GM19455 (cell line): ENCODE data around the gene LGR4.

Experiments
- ATAC-seq: cut with Tn5 transposase; IDR thresholded peaks from one replicate; pipeline ENCODE4 v1.9.1; 2021; ENCODE audit not compliant: unreplicated experiment

Gene LGR4

DNA sequence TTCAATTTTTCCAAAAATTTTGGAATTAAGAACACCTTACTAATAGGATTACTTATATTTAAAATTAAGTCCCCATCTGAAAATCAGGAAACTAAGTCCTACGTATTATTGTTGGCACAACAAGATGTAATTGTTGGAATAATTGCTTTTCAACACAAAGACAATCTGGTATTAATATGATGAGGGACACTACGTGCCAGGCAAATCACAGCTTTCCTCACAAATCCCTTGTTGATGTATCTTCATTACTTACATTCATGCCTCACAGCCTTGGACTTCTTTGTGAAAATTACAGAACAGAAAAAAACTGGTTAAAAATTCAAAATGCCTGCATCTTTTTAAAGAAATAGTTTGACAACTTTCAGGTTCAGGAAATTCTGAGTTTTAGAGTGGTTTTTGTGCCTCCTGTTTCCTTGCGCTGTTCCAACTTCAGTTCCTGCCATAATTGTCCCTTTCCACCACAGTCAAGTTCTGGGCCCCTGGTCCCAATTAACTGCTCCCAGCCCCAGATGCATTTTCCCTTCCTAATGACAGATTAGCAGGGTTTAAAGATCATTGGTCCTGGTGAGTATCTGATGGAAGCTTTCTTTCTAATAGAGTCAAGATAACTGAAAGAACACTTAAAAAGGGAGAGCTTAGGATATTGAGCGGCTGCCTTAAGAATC is 86.3 kb downstream of the LGR4 start:
- no peak for ATAC-seq

DNA sequence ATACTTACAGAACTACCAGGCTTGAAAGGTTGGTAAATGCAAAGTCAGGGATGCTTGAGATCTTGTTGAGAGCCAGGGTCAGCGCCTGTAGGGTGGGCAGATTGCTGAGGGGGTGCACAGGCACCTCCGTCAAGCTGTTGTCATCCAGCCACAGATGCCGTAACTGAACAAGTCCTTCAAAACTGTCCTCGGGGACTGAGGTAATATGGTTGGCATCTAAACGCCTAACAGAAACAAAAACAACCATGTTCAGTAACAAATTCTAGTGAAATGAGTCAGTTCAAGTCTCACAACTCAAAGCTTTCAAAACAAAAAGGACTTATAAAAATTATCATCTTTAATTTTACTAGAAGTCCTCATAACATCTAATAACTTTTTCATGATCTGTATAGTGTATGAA is 87.3 kb downstream of the LGR4 start:
- no peak for ATAC-seq

DNA sequence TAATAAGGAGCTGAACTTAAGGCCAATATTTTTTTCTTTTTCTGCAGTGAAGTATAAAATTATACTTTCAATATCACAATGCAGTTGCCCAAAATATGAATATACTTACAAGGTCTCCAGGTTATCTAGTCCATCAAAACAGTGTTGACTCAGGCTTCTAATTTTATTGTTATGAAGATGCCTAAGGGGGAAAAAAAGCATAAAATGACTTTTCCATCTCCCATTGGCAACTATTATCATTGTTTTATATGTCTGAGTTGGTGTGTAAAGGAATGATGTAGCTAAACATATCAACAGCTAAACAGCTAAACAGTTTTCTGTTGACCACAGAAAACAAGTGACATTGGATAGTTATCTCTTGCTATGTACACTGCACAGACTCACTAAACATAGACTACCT is 88.4 kb downstream of the LGR4 start:
- no peak for ATAC-seq

- no peak for ATAC-seq
Measured at GRCh38 chr11:27383645-27384044, 88.9 kb downstream of the LGR4 start.

DNA sequence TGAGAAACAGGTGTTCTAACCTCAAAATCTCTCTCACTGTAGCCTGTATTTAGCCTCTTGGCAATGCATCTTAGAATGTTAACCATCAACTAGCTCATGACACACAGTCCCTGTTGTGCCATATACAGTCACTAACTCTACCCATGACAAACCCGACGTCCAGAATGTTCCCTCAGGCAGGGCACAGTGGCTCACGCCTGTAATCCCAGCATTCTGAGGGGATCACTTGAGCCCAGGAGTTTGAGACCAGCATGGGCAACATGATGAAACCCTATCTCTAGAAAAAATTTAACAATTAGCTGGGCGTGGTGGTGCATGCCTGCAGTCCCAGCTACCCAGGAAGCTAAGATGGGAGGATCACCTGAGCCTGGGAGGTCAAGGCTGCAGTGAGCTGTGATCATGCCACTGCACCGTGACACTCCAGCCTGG is 91.3 kb downstream of the LGR4 start:
- no peak for ATAC-seq

- no peak for ATAC-seq
Measured at GRCh38 chr11:27380771-27381170, 91.8 kb downstream of the LGR4 start.

DNA sequence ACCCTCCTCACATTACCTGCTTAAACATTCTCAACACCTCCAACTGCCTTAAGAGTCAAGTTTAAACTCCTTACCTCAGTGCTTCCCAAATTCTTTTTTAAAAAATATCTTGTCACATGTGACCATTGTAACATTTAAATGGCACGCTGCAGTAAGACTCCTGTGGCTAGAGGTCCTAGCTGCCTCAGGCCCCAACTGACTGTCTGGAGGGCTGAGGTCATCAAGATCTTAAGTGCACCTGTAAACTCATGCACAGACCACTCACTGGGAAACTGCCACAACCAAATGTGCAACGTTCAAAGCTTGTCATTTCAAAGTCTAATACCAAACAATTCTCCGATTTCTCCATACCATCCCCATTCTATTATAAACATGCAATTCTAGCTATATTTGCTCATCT is 93.1 kb downstream of the LGR4 start:
- no peak for ATAC-seq

DNA sequence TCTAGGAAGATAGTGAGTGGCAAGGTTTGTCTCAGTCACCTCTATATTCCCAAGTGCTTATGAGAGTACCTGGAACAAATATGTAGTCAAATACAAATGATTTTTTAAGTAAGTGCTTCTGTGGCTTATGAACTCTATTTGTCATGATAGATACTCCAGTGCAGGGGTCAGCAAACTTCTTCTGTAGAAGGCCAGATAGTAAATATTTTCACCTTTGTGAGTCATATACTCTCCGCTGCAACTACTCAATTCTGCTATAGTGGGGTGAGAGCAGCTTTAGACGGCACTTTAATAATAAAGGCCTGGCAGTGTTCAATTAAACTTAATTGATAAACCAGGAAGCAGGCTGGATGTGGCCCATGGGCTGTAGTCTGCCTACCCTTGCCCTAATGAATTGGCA is 97.2 kb downstream of the LGR4 start:
- ATAC-seq, result no peak

GRCh38 chr11:27373856-27374602 is 98.6 kb downstream of the LGR4 start:
- ATAC-seq, result no peak

- no peak for ATAC-seq
Measured at GRCh38 chr11:27373392-27373791, 99.2 kb downstream of the LGR4 start.

DNA sequence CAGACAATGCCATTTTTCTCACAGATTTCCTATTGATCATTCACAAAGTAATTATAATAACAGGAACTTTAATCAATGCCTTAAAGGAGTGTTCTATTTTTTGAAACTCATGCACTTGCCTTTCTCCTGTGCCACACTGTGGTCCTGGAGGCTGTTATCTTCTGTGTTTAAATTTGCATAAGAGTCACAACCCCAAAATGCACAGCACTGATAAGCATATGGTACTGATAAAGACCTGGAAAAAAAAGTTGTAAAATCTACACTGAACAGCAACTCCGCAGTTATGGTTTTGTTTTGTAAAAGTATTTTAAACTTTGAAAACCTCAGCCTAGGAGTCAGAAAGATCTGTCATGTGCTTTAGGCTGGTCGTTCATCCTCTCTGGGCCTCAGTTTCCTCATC is 100.4 kb downstream of the LGR4 start:
- no peak for ATAC-seq

- ATAC-seq, result no peak
Measured at GRCh38 chr11:27371489-27371888, 101.1 kb downstream of the LGR4 start.

DNA sequence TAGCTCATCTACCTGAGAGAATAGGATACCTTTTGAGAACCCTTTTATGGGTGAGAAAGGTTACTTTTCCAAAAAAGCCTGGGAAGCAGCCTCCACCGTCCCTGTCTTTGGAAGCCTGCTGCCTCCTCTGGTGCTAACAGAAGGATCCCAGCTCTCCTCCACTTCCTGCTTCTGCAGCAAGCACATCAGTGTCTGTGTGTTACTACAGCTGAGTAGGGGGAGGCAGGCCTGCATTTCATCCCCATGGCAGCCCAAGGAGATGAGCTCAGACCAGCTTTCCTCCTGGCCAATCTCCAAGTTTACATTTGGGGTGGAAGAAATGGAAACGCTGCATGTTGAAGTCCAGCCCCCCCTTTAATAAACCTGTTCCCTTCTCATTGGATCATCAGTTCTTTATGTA is 102.2 kb downstream of the LGR4 start:
- no peak for ATAC-seq

DNA sequence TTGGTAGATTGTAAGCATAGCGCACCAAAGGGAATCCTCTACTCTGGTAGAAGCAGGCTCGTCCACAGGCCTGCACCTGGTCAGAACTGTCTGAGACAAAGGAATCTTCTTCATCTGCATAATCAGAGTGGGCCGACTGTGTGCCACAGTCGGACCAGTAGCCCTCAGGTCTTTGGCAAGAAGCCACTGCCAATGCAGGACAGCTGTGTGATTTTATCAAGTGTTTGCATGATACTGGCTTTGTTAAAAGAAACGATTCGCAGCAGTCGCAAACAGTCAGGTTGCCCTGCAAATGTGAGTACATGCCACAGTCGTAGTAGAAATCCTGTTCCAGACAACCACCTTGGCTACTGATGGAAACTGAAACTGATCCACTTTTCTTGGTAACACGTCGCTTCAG is 104.7 kb downstream of the LGR4 start:
- no peak for ATAC-seq

DNA sequence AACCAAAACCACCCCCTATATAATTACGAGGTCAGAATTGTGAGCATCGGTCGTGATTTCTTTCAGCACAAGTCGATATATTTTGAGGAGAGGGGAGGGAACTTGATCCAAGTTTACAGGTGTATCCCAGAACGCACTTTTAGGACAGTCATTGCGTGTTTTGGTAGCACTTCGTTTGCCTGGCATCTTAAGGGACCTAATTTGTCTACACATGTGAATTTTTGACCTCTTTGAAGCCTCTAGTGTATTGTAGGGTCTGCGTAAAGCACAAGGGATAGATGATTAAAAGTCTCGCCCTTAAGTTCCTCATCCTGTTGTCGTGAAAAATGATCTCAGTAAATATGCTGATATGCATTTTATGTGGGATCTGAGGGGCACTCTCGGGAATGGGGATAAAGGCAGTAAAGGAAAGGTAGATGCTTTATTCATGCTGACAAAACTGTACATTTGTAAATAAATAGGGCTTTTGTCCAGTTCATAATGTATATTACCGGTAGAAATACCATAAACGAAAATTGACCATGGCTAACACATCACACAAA is 108.9 kb downstream of the LGR4 start:
- no peak for ATAC-seq

- ATAC-seq, result peak; percentile 99
Measured at GRCh38 chr11:27362749-27363575, 109.6 kb downstream of the LGR4 start, which contains the start of gene CCDC34. Gene CCDC34 (minus strand): TSS chr11:27363215. CDS start chr11:27363194, 21 bp downstream.

DNA sequence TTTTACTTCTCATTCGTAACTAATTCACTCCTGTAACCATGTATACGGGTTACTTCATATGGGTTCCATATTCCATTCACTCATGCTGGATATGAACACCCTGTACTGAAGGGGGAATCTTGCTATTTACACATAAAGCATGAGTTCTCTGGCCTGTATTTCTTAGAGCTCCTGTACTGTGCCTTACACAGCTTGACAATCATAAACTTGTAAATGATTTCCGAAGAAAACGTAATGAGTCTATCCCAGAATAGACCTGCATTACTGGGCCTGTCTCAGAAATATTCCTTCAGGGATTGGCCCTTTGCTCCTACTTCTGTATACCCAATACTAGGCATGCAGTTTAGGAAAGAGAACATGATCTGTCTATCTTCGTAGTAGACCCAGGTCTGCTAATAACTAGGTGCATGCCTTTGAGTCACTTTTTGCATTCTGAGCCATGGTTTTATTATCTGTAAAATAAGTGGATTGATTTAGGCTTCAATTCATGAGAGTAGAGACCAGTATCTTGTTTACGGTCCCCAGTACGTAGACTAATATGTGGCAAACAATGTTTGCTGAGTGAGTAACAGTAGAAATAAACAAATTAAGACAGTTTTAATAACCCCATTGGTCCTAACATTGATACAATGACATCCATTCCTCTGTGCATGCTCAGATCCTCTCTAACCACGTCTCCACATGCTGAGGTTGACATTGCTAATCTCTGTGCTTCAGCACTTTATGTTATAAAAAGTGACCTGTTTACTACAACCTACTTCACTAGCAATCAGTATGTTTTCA is 110.8 kb downstream of the LGR4 start:
- no peak for ATAC-seq

GRCh38 chr11:27358296-27358695 is 114.3 kb downstream of the LGR4 start:
- ATAC-seq, result no peak

- ATAC-seq, result no peak
Measured at GRCh38 chr11:27357250-27357649, 115.3 kb downstream of the LGR4 start.

DNA sequence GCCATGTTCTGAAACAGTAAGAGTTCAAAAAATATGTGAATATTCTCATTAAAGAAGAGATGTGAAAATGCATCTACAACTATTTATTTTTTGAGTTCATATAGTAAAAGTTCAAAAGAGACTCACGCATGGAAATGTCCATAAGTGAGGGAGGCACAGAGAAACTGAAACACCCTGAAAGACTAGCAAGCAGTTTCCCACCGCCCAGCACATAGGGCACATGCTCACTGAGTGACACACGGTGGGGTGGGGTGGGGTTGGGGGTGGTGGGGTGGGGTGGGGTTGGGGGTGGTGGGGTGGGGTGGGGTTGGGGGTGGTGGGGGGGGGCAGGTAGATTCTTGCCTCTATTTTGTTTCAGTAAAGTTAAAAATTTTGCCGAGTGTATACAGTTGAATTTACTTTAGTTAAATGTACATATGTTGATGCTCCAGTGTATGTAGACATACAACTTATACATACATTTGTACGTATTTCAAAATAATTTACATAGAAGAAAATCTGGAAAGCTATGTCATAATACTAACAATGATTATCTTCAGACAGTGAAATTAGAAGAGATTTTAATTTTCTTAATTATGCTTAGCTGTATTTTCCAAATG is 115.9 kb downstream of the LGR4 start:
- no peak for ATAC-seq
